ENCODE data around the gene WARS2.

The WARS2 gene

GRCh38 chr1:118999348-119000071 is 140.9 kb downstream of the WARS2 start:
- TF ChIP-seq FOXM1 (IDR thresholded peaks at IDR 0.05; ENCODE audit: borderline replicate concordance, low read depth) (no peak), NFIC (IDR thresholded peaks at IDR 0.05) (no peak), YY1 (IDR thresholded peaks at IDR 0.05; ENCODE audit: low read depth) (no peak), ZBTB7A (IDR thresholded peaks at IDR 0.05; ENCODE audit: low read depth) (no peak)
- TF ChIP-seq, protein P1, sequence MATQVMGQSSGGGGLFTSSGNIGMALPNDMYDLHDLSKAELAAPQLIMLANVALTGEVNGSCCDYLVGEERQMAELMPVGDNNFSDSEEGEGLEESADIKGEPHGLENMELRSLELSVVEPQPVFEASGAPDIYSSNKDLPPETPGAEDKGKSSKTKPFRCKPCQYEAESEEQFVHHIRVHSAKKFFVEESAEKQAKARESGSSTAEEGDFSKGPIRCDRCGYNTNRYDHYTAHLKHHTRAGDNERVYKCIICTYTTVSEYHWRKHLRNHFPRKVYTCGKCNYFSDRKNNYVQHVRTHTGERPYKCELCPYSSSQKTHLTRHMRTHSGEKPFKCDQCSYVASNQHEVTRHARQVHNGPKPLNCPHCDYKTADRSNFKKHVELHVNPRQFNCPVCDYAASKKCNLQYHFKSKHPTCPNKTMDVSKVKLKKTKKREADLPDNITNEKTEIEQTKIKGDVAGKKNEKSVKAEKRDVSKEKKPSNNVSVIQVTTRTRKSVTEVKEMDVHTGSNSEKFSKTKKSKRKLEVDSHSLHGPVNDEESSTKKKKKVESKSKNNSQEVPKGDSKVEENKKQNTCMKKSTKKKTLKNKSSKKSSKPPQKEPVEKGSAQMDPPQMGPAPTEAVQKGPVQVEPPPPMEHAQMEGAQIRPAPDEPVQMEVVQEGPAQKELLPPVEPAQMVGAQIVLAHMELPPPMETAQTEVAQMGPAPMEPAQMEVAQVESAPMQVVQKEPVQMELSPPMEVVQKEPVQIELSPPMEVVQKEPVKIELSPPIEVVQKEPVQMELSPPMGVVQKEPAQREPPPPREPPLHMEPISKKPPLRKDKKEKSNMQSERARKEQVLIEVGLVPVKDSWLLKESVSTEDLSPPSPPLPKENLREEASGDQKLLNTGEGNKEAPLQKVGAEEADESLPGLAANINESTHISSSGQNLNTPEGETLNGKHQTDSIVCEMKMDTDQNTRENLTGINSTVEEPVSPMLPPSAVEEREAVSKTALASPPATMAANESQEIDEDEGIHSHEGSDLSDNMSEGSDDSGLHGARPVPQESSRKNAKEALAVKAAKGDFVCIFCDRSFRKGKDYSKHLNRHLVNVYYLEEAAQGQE (IDR thresholded peaks at IDR 0.05; ENCODE audit: low read depth) = no peak

DNA sequence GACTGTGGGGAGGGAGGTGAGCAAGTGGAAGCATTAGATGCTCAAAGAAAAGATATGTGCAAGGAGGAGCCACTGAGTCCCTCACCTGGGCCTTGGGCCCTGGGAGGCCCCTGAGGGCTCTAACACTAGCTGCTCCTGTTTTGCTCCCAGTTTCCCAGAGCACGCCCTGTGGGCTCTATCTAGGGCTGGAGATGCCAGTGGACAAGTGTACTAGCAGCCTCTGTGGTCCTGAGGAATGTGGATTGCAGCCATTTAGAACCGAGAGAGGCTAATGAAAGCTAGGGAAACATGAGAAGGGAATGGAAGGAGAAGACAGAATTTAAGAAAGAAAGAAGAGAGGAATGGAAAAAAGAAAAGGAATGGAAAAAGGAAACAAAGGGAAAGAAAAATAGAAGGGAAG is 142.3 kb downstream of the WARS2 start:
- TF ChIP-seq TAF1 (IDR thresholded peaks at IDR 0.05; ENCODE audit: low read depth) (no peak), CREB1 (IDR thresholded peaks at IDR 0.05; ENCODE audit: low read depth) (no peak), TCF12 (IDR thresholded peaks at IDR 0.05; ENCODE audit: low read depth) (no peak), RAD21 (IDR thresholded peaks at IDR 0.05; ENCODE audit: low read depth) (no peak), CEBPB (IDR thresholded peaks at IDR 0.05) (no peak), ZBTB7A (IDR thresholded peaks at IDR 0.05; ENCODE audit: low read depth) (no peak), EGR1 (IDR thresholded peaks at IDR 0.05) (no peak), NFIC (IDR thresholded peaks at IDR 0.05) (no peak), FOXM1 (IDR thresholded peaks at IDR 0.05; ENCODE audit: borderline replicate concordance, low read depth) (no peak), EP300 (IDR thresholded peaks at IDR 0.05; ENCODE audit: borderline replicate concordance) (no peak), YY1 (IDR thresholded peaks at IDR 0.05; ENCODE audit: low read depth) (no peak), TEAD4 (IDR thresholded peaks at IDR 0.05) (no peak)
- TF ChIP-seq, protein P2, sequence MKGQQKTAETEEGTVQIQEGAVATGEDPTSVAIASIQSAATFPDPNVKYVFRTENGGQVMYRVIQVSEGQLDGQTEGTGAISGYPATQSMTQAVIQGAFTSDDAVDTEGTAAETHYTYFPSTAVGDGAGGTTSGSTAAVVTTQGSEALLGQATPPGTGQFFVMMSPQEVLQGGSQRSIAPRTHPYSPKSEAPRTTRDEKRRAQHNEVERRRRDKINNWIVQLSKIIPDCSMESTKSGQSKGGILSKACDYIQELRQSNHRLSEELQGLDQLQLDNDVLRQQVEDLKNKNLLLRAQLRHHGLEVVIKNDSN (IDR thresholded peaks at IDR 0.05) = no peak
- TF ChIP-seq, protein P1 (IDR thresholded peaks at IDR 0.05; ENCODE audit: low read depth) = no peak
- TF ChIP-seq, protein P3, sequence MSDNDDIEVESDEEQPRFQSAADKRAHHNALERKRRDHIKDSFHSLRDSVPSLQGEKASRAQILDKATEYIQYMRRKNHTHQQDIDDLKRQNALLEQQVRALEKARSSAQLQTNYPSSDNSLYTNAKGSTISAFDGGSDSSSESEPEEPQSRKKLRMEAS (IDR thresholded peaks at IDR 0.05) = no peak

DNA sequence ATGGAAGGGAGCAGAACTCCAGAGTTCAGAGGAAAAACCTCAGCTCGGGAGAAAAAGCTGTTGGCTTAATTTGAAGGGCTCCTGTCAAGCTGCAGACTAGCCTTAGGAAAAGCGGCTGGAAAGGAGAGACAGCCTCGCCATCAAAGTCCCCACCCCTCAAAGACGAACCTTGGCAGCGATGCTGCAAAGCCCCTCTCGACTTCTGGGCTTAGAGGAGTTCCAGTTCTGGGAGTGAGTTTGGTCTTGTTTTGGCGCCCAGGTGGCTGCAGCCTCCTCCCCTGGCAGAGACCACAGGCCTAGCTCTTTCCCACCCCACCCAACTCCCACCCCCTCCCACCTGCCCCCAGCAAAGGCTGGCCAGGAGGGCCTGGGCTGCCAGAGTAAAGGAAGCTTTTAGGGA is 143.2 kb downstream of the WARS2 start:
- TF ChIP-seq, protein P3 (IDR thresholded peaks at IDR 0.05) = no peak
- TF ChIP-seq TAF1 (IDR thresholded peaks at IDR 0.05; ENCODE audit: low read depth) (no peak), CEBPB (IDR thresholded peaks at IDR 0.05) (no peak), TEAD4 (IDR thresholded peaks at IDR 0.05) (no peak), CREB1 (IDR thresholded peaks at IDR 0.05; ENCODE audit: low read depth) (no peak), FOXM1 (IDR thresholded peaks at IDR 0.05; ENCODE audit: borderline replicate concordance, low read depth) (no peak), NFIC (IDR thresholded peaks at IDR 0.05) (no peak), RAD21 (IDR thresholded peaks at IDR 0.05; ENCODE audit: low read depth) (no peak), EP300 (IDR thresholded peaks at IDR 0.05; ENCODE audit: borderline replicate concordance) (no peak), TCF12 (IDR thresholded peaks at IDR 0.05; ENCODE audit: low read depth) (no peak), YY1 (IDR thresholded peaks at IDR 0.05; ENCODE audit: low read depth) (no peak), ZBTB7A (IDR thresholded peaks at IDR 0.05; ENCODE audit: low read depth) (no peak)
- TF ChIP-seq, protein P1 (IDR thresholded peaks at IDR 0.05; ENCODE audit: low read depth) = no peak
- TF ChIP-seq, protein P2 (IDR thresholded peaks at IDR 0.05) = no peak

DNA sequence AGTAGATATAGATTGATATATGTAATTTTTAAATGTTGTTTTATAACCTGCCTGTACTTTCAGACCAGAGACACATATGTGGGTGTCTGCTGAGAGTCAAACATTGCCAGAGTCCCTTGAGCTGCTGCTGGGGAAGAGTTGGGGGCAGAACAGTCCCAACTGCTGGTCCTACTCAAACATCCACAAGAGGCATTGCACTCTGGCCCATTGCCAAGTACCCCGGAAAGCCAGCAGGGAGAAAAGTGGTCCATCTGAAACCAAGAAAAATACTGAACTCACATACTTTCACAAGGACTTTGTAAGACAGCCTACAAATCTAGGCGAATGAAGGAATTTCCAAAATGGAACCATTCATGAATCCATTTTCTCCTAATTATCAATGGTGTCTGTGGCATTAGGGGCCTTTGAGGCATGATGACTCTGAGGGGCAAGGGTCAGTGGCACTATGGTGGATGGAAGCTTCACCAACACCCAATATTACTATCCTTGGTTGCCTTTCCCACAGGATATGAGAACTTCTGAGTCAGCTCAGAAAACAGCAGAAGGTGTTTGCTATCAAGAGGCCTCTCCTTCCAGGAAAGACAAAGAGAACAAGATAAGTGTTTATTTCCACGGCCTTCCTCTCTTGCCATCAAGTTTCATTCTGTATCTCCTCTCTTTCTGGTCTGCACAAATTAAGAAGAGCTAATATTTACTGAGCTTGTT is 145.0 kb downstream of the WARS2 start:
- TF ChIP-seq, protein P1 (IDR thresholded peaks at IDR 0.05; ENCODE audit: low read depth) = no peak
- TF ChIP-seq, protein P3 (IDR thresholded peaks at IDR 0.05) = no peak
- TF ChIP-seq TAF1 (IDR thresholded peaks at IDR 0.05; ENCODE audit: low read depth) (no peak), RAD21 (IDR thresholded peaks at IDR 0.05; ENCODE audit: low read depth) (no peak), EP300 (IDR thresholded peaks at IDR 0.05; ENCODE audit: borderline replicate concordance) (no peak), TEAD4 (IDR thresholded peaks at IDR 0.05) (no peak), CEBPB (IDR thresholded peaks at IDR 0.05) (no peak), ZBTB7A (IDR thresholded peaks at IDR 0.05; ENCODE audit: low read depth) (no peak), TCF12 (IDR thresholded peaks at IDR 0.05; ENCODE audit: low read depth) (no peak), NFIC (IDR thresholded peaks at IDR 0.05) (no peak), FOXM1 (IDR thresholded peaks at IDR 0.05; ENCODE audit: borderline replicate concordance, low read depth) (no peak)
- TF ChIP-seq, protein P2 (IDR thresholded peaks at IDR 0.05) = no peak
